HG03103 (cell line): ENCODE results near the gene BIRC3.
"Not testable (repeated sequence)": the region's sequence is repeated elsewhere in the genome, so short reads cannot be mapped to it uniquely, and the experiment has no call there.

ENCODE experiments used
- ATAC-seq: cut with Tn5 transposase; IDR thresholded peaks from one replicate; pipeline ENCODE4 v1.9.1; 2021; ENCODE audit warnings: low read depth; ENCODE audit not compliant: unreplicated experiment

The BIRC3 gene

DNA sequence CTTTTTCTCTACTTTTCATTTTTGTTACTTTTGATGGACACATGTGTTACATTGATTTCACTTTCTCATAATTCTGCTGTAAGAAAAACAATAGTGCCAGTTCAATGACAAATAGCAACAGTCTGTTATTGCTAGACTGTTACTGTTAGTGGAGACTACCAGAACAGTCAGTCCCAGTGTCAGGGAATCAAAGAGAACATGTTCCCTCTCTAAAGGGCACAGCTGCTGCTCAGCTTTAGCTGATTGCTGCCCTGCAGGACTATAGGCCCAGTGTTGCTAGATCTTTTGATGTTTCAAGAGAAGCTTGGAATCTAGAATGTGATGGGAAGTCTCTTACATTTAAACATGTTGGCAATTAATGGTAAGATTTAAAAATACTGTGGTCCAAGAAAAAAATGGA, 3.4 kb downstream of the BIRC3 start:
- no peak for ATAC-seq

DNA sequence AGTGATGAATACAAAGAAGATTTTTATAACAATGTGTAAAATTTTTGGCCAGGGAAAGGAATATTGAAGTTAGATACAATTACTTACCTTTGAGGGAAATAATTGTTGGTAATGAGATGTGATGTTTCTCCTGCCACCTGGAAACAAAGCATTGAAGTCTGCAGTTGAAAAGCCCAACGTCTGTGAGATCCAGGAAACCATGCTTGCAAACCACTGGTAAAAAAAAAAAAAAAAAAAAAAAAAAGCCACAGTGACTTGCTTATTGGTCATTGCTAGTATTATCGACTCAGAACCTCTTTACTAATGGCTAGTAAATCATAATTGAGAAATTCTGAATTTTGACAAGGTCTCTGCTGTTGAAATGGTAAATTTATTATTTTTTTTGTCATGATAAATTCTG, 5.3 kb downstream of the BIRC3 start:
- ATAC-seq: no peak

DNA sequence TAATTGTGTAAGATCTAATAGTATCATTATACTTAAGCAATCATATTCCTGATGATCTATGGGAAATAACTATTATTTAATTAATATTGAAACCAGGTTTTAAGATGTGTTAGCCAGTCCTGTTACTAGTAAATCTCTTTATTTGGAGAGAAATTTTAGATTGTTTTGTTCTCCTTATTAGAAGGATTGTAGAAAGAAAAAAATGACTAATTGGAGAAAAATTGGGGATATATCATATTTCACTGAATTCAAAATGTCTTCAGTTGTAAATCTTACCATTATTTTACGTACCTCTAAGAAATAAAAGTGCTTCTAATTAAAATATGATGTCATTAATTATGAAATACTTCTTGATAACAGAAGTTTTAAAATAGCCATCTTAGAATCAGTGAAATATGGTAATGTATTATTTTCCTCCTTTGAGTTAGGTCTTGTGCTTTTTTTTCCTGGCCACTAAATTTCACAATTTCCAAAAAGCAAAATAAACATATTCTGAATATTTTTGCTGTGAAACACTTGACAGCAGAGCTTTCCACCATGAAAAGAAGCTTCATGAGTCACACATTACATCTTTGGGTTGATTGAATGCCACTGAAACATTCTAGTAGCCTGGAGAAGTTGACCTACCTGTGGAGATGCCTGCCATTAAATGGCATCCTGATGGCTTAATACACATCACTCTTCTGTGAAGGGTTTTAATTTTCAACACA, 6.4 kb downstream of the BIRC3 start:
- ATAC-seq: no peak

DNA sequence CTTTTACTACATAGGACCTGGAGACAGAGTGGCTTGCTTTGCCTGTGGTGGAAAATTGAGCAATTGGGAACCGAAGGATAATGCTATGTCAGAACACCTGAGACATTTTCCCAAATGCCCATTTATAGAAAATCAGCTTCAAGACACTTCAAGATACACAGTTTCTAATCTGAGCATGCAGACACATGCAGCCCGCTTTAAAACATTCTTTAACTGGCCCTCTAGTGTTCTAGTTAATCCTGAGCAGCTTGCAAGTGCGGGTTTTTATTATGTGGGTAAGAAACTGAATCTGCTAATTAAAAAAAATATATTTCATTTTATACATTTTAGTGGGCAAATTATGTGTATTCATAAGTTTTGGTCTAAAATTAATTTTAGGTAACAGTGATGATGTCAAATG, 7.8 kb downstream of the BIRC3 start:
- ATAC-seq: no peak

DNA sequence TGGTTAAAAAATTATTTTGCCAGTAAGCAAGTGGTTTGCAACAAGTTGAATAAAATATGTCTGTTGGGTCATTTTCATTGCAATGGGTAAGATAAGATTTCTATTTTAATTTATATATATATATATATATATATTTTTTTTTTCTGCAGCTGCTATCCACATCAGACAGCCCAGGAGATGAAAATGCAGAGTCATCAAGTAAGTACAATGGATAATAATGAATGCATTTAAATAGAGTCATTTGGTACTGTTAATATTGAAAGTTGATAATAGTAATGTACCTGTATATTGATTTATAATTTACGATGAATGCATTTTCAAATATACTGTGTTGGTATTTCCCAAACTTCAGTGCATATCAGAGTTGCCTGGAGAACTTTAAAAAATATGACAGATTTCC, 11.5 kb downstream of the BIRC3 start:
- ATAC-seq: no peak

DNA sequence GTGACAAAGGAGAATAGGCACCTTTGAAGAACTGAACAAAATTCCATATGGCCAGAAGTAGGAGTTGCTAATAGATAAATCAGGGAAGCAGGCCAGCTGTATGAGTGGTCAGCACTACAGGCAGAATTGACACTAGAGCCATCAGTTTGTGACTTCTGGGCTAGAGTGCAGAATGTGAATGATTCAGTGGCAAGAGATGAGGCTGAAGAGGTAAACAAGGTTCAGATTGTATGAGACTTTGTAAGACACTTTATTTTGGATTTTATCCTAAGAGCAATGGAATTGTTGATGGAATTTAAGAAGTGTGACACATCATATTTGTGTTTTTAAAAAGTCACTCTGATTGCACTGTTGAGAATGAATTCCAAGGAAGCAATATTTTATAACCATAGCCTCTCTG, 12.9 kb downstream of the BIRC3 start:
- no peak for ATAC-seq

DNA sequence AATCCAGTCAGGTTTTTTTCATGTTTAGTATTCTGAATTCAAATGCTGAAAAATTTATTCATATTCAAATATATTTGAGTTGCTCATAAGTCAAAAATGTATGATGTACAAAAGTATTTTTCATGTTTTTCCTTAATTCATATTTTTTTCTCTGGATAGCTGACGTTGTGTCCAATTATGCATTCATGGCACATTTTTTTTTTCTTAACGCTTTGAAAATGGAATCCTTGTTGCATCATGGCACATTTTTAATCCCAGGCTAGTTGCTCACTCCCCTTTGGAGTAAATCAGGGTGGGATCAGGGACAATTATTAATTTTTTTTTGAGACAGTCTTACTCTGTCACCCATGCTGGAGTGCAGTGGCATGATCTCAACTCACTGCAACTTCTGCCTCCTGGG, 14.1 kb downstream of the BIRC3 start:
- ATAC-seq: no peak

DNA sequence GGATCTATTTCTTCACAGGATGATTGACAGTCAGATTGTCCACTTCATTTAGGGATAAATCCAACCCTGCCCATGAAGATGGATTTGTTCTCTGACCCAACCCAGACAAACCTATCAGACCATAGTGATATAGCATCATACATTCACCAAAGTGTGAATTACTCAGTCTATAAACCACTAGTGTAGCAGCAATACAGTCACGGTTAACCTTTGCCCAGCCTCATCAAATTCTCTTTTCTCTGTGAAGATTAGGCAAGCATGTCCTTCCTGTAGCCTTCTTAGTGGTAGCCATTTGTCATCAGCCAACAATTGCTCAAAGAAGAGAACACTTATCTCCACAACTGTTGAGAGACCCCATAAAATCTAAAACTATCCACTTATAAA, 15.3 kb downstream of the BIRC3 start:
- no peak for ATAC-seq

DNA sequence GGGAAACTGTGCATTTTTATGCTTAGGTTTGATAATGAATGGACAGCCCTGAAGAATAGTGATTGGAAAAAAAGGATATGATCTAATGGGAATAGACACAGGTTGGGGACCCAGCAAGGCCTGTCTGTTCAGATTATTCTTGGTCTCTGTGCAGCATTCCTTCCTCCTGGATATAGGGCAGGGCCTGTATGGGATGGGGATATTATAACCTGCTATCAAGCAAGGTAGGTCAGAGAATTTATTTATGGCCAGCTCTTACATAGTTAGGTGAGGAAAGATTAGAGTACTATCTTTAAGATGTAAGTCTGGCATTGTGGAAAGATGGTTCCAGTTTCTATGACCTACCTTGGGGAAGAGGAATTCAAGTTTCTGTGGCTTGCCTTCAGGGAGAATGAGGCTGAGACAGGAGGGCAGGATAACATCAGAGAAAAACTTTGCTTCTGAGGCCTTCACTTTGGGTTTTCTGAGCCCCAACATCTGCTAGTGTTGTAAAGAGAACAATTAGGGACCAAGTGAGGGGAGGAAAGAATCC, 21.3 kb downstream of the BIRC3 start:
- no peak for ATAC-seq

DNA sequence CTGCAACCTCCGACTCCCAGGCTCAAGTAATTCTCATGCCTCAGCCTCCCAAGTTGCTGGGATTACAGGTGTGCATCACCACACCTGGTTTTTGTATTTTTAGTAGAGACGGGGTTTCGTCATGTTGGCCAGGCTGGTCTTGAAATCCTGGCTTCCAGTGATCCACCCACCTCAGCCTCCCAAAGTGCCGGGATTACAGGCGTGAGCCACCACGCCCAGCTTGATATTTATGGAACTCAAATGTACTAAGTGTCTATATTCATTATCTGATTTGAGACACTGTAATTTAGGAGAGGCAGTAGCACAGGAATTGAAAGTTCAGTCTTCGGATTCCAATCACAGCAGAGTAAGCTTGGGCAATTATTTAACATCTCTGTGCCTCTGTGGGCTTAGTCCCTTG, 24.0 kb downstream of the BIRC3 start:
- not testable (repeated sequence) for ATAC-seq

DNA sequence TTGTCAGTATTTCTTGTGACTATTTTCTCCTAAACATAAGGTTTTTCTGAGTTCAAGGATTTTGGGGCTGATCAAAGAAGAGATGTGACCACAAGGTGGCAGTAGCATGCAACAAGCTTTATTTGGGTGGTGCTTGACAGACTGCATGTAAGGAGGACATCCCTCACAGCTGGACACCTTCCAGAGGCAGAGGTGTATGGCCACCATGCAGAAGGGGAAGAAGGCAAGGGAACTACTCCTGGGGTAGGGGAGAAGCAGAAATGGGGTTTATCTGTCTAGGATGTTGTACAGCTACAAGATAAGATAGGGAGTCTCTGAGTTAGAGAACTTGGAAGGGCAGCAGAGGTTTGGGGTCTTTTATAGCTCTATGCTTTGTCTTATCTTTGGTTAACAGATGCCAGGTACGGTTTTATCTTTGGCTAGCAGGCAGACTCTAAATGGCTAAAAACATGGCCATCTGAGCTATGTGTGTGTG, 24.6 kb downstream of the BIRC3 start:
- peak; percentile 46 for ATAC-seq

DNA sequence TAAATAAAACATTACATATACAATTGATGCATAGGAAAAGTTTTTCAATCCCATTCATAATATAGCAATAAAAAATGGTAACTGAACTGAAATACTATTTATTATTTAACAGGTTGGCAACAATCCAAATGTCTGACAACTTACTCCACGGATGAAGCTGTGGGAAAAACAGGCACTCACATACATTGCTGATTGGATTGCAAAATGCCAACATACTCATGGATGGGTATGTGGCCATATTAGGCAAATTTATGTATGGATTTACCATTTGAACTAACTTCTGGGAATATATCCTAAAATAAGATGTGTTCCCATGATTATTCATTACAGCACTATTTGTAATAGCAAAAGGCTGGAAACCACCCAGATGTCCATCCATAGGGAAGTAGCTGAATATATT, 26.5 kb downstream of the BIRC3 start:
- no peak for ATAC-seq

DNA sequence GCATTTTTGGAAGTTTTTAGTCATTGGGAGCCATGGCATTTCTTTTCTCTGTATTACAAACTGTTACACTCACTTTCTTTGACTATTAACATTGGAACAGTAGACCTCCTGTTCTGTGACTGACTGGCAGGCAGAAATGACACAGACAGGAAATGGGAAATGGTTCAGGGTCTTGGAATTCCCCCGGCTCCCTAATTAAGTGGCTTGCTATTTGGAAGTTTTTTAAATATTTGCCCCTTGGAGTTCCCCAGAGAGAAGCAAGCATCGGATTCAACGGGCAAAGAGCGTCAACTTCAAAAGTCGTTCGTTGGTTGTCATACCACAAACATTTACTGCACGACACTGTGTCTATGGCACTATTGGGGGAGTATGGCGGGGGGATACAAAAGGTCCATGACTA, 28.6 kb downstream of the BIRC3 start:
- no peak for ATAC-seq

DNA sequence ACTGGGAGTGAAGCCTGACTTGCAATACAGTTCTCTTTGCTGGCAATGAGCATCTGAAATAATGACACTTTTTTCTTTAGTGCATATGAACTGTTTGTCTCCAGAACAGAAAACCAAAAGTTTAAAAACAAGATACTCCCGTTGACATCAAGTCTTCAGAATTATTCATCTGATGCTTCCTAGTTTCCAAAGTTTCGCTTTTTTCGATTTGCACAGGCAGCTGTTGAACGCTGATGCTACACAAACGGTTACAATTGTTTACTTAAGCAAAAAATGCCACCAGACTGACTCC, 29.1 kb downstream of the BIRC3 start:
- ATAC-seq: no peak

DNA sequence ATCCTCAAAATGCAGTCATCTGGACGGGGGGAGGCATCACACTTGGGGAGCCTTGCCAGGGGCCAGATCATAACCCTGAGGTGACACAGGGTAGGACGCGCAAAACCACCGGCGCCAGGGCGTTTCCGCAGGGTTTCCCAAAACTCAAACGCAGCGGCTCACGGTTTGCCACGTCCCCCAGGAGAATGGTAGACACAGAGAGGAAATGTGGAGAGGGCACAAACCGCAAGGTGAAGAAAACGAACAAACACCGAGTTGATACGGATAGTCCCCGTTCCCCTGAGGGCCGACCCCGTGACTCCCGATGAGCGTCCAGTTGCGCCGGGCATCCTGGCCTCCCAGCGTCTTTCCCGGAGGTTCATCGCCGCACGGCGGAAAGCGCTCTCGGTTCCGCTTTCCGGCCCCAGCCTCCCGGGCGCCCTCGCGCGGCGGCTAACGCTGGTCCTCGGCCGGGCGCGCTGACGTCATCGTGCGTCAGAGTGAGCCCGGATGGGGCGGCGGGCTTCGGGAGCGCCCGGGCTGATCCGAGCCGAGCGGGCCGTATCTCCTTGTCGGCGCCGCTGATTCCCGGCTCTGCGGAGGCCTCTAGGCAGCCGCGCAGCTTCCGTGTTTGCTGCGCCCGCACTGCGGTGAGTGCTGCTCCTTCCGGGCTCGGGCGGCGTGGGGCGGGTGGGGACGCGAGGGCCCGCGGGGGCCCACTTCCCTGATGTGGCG, 29.6 kb downstream of the BIRC3 start, which contains the start of gene BIRC2:
BIRC2 (plus strand) TSS at position 467 of the 714 bp plus-strand sequence. CDS start 2,641 bp downstream, outside the sequence.
- ATAC-seq: peak; percentile 89

DNA sequence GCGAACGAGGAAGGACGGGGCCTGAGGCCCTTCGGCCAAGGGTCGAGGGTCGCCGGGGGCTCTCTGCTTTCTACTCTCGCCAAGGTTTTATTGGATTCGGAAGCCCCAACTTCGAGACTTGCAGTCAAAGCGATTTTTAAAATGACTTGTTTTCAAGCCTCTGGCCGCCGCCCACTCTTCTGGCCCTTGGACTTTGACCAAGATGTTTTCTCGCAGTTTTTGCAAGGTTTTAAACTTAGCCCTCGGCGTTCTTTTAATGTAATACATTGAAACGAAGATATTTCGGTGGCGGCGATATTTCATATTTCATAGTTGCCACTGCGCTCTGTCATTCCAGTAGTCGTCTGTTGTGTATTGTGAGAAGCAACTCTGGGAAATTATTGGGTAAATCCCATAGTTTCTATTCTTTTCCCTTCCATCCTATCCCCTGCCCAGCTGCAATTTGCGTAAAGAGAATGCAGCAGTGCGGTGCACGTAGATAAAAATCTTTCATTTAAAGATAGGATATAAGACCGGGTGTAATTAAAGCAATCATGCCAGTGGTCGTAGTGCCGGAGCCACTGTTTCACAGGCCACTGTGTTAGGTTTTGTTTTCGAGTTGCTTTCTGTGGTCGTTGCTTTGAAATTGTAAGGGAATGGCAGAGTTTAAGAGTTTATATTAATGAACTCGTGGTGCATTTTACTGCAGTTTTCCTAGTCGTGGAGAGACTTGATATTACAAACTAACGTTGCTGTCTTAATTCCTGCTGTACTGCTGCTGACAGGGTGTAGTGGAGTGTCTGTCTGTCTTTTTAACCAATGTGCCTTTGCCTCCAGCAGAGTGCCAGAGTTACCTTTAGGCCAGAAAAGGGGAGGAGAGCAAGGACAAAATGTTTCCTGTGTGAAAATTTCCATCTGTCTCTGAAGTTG, 30.4 kb downstream of the BIRC3 start:
- ATAC-seq: peak; percentile 10

DNA sequence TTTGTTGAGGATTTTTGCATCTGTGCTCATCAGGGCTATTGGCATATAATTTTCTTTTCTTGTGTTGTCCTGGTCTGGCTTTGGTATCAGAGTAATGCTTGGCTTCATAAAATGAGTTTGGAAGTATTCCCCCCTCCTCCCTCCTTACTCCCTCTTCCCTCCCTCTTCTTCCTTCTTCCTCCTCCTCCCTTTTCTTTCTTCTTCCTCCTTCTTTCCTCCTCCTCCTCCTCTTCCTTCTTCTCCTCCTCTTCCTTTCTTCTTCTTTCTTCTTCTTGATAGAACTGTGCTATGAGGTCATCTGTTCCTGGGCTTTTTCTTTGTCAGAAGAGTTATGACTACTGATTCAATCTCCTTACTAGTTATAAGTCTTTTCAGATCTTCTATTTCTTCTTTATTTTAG, 39.8 kb downstream of the BIRC3 start:
- ATAC-seq: no peak

DNA sequence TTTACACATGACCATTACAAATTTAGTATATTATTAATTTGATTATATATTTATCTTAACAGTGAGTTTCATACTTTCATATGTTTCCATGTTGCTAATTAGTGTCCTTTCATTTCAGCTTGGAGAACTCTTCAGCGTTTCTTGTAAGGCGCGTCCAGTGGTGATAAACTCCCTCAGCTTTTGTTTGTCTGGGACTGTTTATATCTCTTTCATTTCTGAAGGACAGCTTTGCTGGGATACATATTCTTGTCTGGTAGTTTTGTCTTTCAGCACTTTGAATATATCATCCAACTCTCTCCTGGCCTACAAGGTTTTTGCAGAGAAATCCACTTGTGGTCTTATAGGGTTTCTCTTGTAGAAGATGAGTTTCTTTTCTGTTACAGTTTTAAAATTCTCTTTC, 42.1 kb downstream of the BIRC3 start:
- ATAC-seq: no peak

DNA sequence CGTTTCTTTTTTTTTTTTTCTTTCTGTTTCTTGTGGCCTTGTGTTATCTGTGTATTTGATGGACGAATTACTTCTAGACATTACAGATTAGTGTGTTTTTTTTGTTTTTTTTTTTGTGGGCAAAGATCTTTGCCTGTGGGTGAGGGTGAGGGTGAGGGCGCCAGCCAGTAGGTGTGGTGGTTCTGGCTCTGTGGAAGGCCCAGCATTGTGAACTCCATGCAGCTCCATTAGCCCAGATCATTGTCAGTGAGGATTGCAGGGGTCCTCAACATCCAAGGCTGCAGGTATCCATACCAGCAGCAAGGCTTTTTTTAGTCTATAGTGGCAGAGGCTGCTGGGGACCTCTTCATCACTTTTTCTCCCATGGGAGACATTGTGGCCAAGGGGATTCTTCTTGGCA, 43.4 kb downstream of the BIRC3 start:
- no peak for ATAC-seq

DNA sequence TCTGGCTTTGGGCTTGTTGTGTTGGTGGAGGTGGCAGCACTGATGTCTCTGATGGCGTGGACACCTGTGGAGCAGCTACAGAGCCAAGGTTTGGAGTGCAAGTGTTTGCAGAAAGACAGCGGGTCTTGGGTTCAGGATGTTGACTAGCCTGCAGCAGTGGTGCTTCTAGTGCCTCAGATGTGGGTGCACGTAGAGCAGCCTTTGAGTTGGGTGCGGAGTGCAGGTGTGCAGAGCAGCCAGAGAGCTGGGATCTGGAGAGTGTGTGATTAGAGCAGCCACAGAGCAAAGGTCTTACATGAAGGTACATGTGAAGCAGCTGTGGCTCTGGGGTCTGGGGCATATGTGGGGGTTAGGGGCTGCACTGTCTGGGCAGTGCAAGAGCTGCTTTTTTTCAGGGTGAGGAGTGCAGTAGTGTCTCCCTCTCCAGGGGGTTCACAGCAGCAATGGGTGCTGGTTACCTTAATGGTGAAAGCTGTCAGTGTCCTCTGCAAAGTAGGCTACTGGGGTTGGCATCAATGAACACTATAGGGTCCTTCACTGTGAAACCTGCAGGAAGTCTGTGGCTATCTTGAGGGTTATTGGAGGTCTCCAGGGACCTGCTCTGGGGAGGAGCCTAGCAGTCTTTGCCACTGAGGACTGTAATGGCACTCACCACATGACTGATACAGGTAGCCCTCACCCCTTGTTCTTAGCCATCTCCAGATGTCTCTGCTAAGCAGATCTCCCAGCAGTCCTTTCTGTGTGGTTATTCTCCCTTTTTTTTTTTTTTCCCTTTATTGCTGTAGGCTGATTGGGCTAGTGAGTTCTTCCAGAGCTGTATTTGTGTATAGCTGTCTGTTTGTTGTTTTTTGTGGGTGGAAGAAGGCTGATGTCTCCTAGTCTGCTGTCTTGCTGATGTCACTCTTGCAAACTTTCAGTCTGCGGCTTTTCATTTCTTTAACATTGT, 44.1 kb downstream of the BIRC3 start:
- ATAC-seq: peak; percentile 84
